GM12892 (cell line): ENCODE results near the gene OLFM1.
"Not testable (repeated sequence)": the region's sequence is repeated elsewhere in the genome, so short reads cannot be mapped to it uniquely, and the experiment has no call there.

Source experiments
- DNase-seq: peaks from one replicate; pipeline ENCODE4 v3.0.0; 2011; ENCODE audit not compliant: insufficient read length
- FAIRE-seq: peaks from 2 replicates; lab custom pipeline; 2011; peaks lifted over from hg19 to GRCh38; lab: Jason Lieb, UNC
- POLR2A ChIP-seq: IDR thresholded peaks from 2 replicates; pipeline ENCODE4 v1.6.1; 2011; ENCODE audit warnings: low read depth, low read length, control low read depth
- POLR2AphosphoS5 ChIP-seq: IDR thresholded peaks from 2 replicates; pipeline ENCODE4 v1.6.1; 2011; ENCODE audit warnings: low read depth, low read length, control low read depth
- TAF1 ChIP-seq: IDR thresholded peaks from 2 replicates; pipeline ENCODE4 v1.6.1; 2011; ENCODE audit warnings: low read depth, mild to moderate bottlenecking, control low read depth, low read length, borderline replicate concordance

Gene OLFM1

GRCh38 chr9:135062254-135062653 lies 25.2 kb upstream of the OLFM1 start:
- FAIRE-seq (no peak), DNase-seq (no peak)
- TF ChIP-seq TAF1 (no peak), POLR2AphosphoS5 (no peak), POLR2A (no peak)

GRCh38 chr9:135063466-135063865 lies 24.0 kb upstream of the OLFM1 start:
- not testable (repeated sequence) for DNase-seq

GRCh38 chr9:135063888-135064287 lies 23.6 kb upstream of the OLFM1 start:
- not testable (repeated sequence) for FAIRE-seq

More at GRCh38 chr9:135063466-135063865, 24.0 kb upstream of the OLFM1 start:
- FAIRE-seq: not testable (repeated sequence)

GRCh38 chr9:135065151-135065550 lies 22.3 kb upstream of the OLFM1 start:
- TF ChIP-seq POLR2A: no peak
- no peak for FAIRE-seq

More at GRCh38 chr9:135063888-135064287, 23.6 kb upstream of the OLFM1 start:
- not testable (repeated sequence) for DNase-seq

GRCh38 chr9:135065804-135066203 lies 21.7 kb upstream of the OLFM1 start:
- FAIRE-seq: no peak
- TF ChIP-seq POLR2AphosphoS5: no peak
- no peak for TF ChIP-seq POLR2A
- no peak for DNase-seq

More at GRCh38 chr9:135065151-135065550, 22.3 kb upstream of the OLFM1 start:
- DNase-seq: no peak

GRCh38 chr9:135066291-135066690 lies 21.2 kb upstream of the OLFM1 start:
- FAIRE-seq (no peak), DNase-seq (no peak)
- TF ChIP-seq TAF1: no peak
- no peak for TF ChIP-seq POLR2AphosphoS5
- TF ChIP-seq POLR2A: no peak

- DNase-seq: no peak
- FAIRE-seq: no peak
- TF ChIP-seq POLR2AphosphoS5: no peak
Measured at GRCh38 chr9:135067096-135067710, 20.3 kb upstream of the OLFM1 start.

- FAIRE-seq: no peak
- DNase-seq: no peak
- TF ChIP-seq POLR2AphosphoS5 (no peak), TAF1 (no peak)
Measured at GRCh38 chr9:135068776-135069415, 18.6 kb upstream of the OLFM1 start.

GRCh38 chr9:135069558-135070197 lies 17.8 kb upstream of the OLFM1 start:
- DNase-seq (no peak), FAIRE-seq (no peak)
- TF ChIP-seq TAF1: no peak
- TF ChIP-seq POLR2A: no peak
- TF ChIP-seq POLR2AphosphoS5: no peak

GRCh38 chr9:135070198-135070951 lies 17.1 kb upstream of the OLFM1 start:
- no peak for TF ChIP-seq POLR2A
- DNase-seq (no peak), FAIRE-seq (no peak)

- FAIRE-seq (no peak), DNase-seq (no peak)
Measured at GRCh38 chr9:135070964-135071735, 16.3 kb upstream of the OLFM1 start.

GRCh38 chr9:135073081-135073740 lies 14.3 kb upstream of the OLFM1 start:
- no peak for DNase-seq
- TF ChIP-seq TAF1: no peak
- TF ChIP-seq POLR2AphosphoS5: no peak
- TF ChIP-seq POLR2A: no peak
- no peak for FAIRE-seq

More at GRCh38 chr9:135070964-135071735, 16.3 kb upstream of the OLFM1 start:
- TF ChIP-seq POLR2AphosphoS5: no peak
- TF ChIP-seq TAF1: no peak
- no peak for TF ChIP-seq POLR2A
